ENCODE data around the gene AP2B1. TPM values are rescaled to one million over a fixed set of nuclear protein-coding genes. Genes with fewer than 3 reads are reported as not detected.

AP2B1 gene
- total RNA-seq, 2 donors from 2014 or later = 44.5 to 68.3 TPM

GRCh38 chr17:35568561-35568960 lies 18.6 kb upstream of the AP2B1 start:
- ATAC-seq (ENCODE audit: insufficient number of reproducible peaks, low FRiP score, low read depth) = no peak
- DNase-seq (ENCODE audit: low spot score) = no peak
- Histone ChIP-seq H3K36me3 (no peaks in the 10 kb centered on the region), H3K9me3 (no peaks in the 10 kb centered on the region), H3K27ac (peak overlapping the region; percentile 83 to 86), H3K27me3 (replicated peaks; ENCODE audit: insufficient read depth) (no peaks in the 10 kb centered on the region), H3K4me3 (peak overlapping the region; percentile 96), H3K4me1 (ENCODE audit: control insufficient read depth in 1 of 2, low read depth in 2 of 2) (peaks cover 16 to 28% of the 10 kb centered on the region in 2 donors)
- TF ChIP-seq, protein P1, sequence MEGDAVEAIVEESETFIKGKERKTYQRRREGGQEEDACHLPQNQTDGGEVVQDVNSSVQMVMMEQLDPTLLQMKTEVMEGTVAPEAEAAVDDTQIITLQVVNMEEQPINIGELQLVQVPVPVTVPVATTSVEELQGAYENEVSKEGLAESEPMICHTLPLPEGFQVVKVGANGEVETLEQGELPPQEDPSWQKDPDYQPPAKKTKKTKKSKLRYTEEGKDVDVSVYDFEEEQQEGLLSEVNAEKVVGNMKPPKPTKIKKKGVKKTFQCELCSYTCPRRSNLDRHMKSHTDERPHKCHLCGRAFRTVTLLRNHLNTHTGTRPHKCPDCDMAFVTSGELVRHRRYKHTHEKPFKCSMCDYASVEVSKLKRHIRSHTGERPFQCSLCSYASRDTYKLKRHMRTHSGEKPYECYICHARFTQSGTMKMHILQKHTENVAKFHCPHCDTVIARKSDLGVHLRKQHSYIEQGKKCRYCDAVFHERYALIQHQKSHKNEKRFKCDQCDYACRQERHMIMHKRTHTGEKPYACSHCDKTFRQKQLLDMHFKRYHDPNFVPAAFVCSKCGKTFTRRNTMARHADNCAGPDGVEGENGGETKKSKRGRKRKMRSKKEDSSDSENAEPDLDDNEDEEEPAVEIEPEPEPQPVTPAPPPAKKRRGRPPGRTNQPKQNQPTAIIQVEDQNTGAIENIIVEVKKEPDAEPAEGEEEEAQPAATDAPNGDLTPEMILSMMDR (IDR thresholded peaks at IDR 0.05) = no peak

DNA sequence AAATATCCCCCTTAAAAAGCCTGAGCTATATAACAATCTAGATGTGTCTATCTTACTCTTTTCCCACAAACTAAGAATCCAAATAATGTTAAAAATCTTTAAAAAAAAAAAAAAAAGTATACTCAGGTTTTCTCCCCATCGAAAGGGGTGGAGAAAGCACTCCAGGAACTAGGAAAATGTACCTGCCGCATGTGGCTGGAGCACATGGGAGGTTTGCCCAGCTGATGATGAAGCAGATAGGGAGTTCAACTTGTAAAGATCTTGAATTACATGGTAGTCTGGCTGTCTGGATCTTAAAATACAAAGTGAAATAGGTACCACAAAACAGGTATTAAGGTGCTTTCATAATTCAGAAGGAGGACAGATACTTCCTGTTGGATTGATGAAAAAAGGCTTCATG lies 17.7 kb upstream of the AP2B1 start:
- DNase-seq (ENCODE audit: low spot score) (no peak), ATAC-seq (ENCODE audit: insufficient number of reproducible peaks, low FRiP score, low read depth) (no peak)
- Histone ChIP-seq H3K36me3 (no peaks in the 10 kb centered on the region), H3K27me3 (replicated peaks; ENCODE audit: insufficient read depth) (no peaks in the 10 kb centered on the region), H3K9me3 (no peaks in the 10 kb centered on the region), H3K27ac (no peak overlapping the region), H3K4me3 (no peak overlapping the region), H3K4me1 (ENCODE audit: control insufficient read depth in 1 of 2, low read depth in 2 of 2) (peaks cover 16 to 28% of the 10 kb centered on the region in 2 donors)
- TF ChIP-seq, protein P1 (IDR thresholded peaks at IDR 0.05) = no peak

GRCh38 chr17:35575759-35576158 lies 11.4 kb upstream of the AP2B1 start:
- TF ChIP-seq, protein P1 (IDR thresholded peaks at IDR 0.05) = no peak
- no peaks in the 10 kb centered on the region for H3K9me3 ChIP-seq
- H3K36me3 ChIP-seq = peaks cover 3% of the 10 kb centered on the region
- no peak overlapping the region for H3K27ac ChIP-seq
- H3K27me3 ChIP-seq (replicated peaks; ENCODE audit: insufficient read depth) = no peaks in the 10 kb centered on the region
- DNase-seq (ENCODE audit: low spot score) (no peak), ATAC-seq (ENCODE audit: insufficient number of reproducible peaks, low FRiP score, low read depth) (no peak)
- peaks cover 15 to 29% of the 10 kb centered on the region in 2 donors for H3K4me1 ChIP-seq (ENCODE audit: control insufficient read depth in 1 of 2, low read depth in 2 of 2)
- no peak overlapping the region for H3K4me3 ChIP-seq

DNA sequence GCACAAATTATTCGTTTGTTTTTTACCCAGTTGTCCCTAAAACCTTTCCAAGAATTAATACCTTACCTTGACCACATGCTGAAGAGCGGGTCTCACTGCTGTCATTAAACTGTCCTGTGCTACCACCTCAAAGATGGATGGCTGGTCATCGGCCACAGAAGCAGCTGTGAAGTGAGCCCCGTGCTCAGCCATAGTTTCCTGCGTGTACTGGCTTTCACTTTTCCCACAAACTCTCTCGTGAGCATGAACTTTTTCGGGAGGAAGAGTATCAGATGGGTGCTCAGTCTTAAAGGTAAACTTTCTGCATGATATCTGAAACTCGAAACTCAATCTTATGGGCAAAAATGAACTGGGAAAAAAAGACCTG lies 9.3 kb upstream of the AP2B1 start:
- ATAC-seq (ENCODE audit: insufficient number of reproducible peaks, low FRiP score, low read depth) = no peak

DNA sequence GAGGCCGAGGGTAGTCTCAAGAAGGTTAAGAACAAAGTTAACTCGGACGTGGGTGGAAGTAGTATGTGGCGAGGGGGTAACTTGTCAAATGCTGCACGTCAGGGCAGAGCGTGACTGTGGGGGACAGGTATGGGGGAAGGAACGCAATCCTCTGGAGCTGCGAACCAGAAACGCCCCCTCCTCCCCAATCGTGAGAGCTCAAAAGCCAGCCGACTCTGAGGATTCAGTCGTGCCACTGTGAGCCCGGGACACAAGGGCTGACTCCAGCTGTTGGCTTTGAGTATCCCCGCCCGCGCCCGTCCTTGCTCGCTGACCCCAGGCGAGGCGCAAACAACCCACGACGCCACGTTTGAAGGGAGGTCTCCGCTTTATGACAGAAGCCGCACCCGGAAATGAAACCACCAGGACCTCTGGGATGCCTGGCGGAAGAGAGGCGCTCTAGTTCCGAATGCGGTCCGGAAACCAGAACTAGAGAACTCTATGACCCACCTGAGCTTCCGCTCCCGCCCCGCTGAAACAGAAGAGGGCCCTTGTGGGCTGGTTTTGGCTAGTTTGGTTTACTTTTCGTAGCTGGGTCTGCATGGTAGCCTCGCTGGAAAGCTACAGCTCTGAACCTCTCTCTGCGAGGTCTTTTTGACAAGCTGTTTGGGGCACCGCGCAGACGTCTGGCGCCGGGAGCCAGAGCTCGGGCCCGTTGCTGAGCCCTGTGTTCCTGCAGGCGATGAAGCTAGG lies 8.8 kb upstream of the AP2B1 start, which contains the start of gene PEX12:
TSS of gene PEX12 (minus strand) at position 375 of the 732 bp plus-strand sequence. CDS start 550 bp downstream, outside the sequence.
- H3K4me3 ChIP-seq = peak within 1 kb of the TSS; percentile 94
- ATAC-seq (ENCODE audit: insufficient number of reproducible peaks, low FRiP score, low read depth) (peak; percentile 72), DNase-seq (ENCODE audit: low spot score) (peak; percentile 58)
- TF ChIP-seq, protein P1 (IDR thresholded peaks at IDR 0.05) = no peak
- H3K27me3 ChIP-seq (replicated peaks; ENCODE audit: insufficient read depth) = no peaks in the 10 kb centered on the region
- H3K27ac ChIP-seq = peak within 1 kb of the TSS; percentile 79 to 94
- H3K36me3 ChIP-seq = peaks cover 3% of the 10 kb centered on the region
- peaks cover 15 to 25% of the 10 kb centered on the region in 2 donors for H3K4me1 ChIP-seq (ENCODE audit: control insufficient read depth in 1 of 2, low read depth in 2 of 2)
- H3K9me3 ChIP-seq = no peaks in the 10 kb centered on the region

More for the DNA sequence above, 9.3 kb upstream of the AP2B1 start:
- peaks cover 15 to 25% of the 10 kb centered on the region in 2 donors for H3K4me1 ChIP-seq (ENCODE audit: control insufficient read depth in 1 of 2, low read depth in 2 of 2)
- TF ChIP-seq, protein P1 (IDR thresholded peaks at IDR 0.05) = no peak
- H3K36me3 ChIP-seq = peaks cover 3% of the 10 kb centered on the region
- H3K27me3 ChIP-seq (replicated peaks; ENCODE audit: insufficient read depth) = no peaks in the 10 kb centered on the region
- peak overlapping the region; percentile 94 for H3K4me3 ChIP-seq
- no peak for DNase-seq (ENCODE audit: low spot score)
- peak overlapping the region; percentile 79 to 94 for H3K27ac ChIP-seq
- no peaks in the 10 kb centered on the region for H3K9me3 ChIP-seq

Measured in thoracic aorta (tissue), 2 donors.